GM12801 (cell line): ENCODE measurements around the gene GOLGA7B.

Experiments
- TF ChIP-seq, protein P1 (sequence below): IDR thresholded peaks from one replicate; pipeline ENCODE4 v1.5.1; 2011; ENCODE audit warnings: control low read depth; ENCODE audit not compliant: insufficient read length; ENCODE audit errors: extremely low read depth

The GOLGA7B gene

GRCh38 chr10:97851341-97852001 lies 1.8 kb downstream of the GOLGA7B start:
- TF ChIP-seq, protein P1, sequence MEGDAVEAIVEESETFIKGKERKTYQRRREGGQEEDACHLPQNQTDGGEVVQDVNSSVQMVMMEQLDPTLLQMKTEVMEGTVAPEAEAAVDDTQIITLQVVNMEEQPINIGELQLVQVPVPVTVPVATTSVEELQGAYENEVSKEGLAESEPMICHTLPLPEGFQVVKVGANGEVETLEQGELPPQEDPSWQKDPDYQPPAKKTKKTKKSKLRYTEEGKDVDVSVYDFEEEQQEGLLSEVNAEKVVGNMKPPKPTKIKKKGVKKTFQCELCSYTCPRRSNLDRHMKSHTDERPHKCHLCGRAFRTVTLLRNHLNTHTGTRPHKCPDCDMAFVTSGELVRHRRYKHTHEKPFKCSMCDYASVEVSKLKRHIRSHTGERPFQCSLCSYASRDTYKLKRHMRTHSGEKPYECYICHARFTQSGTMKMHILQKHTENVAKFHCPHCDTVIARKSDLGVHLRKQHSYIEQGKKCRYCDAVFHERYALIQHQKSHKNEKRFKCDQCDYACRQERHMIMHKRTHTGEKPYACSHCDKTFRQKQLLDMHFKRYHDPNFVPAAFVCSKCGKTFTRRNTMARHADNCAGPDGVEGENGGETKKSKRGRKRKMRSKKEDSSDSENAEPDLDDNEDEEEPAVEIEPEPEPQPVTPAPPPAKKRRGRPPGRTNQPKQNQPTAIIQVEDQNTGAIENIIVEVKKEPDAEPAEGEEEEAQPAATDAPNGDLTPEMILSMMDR = no peak

GRCh38 chr10:97852277-97852676 lies 2.6 kb downstream of the GOLGA7B start:
- TF ChIP-seq, protein P1 = no peak

GRCh38 chr10:97852840-97853405 lies 3.3 kb downstream of the GOLGA7B start:
- TF ChIP-seq, protein P1 = no peak

DNA sequence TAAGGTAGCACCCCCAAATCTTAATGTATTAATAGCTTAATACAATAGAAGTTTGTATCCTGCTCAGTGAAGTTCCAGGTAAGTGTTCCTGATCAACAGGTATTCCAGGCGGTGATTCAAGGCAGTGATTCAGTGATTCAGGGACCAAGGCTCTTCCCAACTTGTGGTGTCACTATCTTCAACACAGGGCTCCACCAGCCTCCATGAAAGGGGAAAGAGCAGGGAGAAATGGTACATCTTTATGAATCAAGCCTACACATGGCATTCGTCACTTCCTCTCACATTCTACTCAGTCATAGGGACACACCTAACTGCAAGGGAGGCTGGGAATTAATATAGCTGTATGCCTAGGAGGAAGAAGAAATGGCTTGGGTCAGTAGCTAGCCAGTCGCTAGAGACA lies 5.1 kb downstream of the GOLGA7B start:
- TF ChIP-seq, protein P1 = no peak

DNA sequence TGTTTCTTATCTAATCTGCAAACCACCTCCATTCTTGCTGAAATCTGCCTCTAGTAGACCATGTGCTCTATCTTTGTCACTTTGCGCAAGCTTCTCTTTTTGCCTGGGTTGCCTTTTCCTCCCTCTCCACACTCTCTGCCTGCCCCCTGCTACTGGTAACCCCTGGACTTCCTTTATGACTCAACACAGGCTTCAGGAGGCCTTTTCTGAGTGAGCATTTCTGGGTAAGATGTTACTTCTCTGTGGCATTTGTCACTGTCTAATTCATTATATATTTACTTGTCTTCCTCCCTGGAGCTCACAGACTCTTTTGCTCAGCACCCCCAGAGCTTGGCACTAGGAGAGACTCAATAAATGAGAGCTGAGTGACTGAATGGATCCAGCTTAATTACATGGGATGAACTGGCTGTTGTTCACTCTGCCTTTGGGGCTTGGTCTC lies 8.4 kb downstream of the GOLGA7B start:
- TF ChIP-seq, protein P1 = no peak

DNA sequence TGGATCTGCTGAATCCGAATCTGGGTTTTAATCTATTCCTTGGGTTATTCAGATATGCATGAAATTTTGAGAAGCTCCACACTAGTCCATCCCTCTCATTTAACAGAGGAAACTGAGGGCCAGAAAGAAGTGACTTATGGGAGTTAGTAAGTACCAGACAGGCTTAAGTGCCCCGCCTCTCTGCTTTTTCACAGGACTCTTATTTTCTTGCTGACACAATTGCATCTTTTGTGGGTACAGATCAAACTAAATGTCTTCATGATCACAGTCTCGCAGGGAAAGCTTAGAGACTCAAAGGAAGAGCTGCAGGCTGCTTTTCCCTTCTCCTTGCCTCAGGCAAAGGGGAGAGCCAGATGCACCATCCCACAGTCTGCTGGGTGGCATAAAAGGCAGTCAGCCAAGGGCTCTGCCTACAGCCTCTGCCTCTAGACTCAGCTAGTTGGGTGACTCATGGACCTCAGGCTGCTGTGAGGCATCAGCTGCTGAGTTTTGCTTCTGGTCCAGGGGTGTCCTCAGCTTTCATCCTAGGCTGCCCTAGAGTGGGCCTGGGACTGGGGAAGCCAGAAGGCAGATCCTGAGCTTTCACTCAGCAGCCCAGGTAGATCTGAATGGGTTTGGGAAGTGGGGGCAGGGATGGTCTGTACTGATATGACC lies 11.6 kb downstream of the GOLGA7B start:
- TF ChIP-seq, protein P1 = no peak

DNA sequence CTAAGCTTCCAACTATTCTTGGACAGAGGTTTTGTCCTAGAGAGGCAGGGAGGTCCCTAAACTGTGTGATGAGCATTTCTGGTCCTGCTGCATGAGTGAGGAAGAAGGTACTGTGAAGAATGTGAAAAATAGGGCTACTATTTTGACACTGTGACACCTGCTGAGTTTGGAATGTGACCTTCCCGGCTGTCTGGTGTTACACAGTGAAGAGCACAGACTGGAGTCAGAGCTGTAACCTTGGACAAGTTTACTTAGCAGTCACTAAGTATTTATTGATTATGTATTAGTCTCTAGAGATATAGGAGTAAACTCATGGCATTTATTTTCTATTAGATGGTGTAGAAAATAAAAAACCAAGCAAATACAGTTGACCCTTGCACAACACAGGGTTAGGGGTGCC lies 12.3 kb downstream of the GOLGA7B start:
- TF ChIP-seq, protein P1 = no peak
